Parathyroid adenoma (tissue), 2 donors: ENCODE data around the gene HELLS.

Experiments used
- H2AFZ ChIP-seq: fragments of 300-600 bp; sonication (generic); one replicate; pipeline ENCODE4 v1.7.0; 2017; ENCODE audit warnings: antibody characterized with exemption, mild to moderate bottlenecking
- H3K27ac ChIP-seq: fragments of 300-600 bp; sonication (generic); one replicate; pipeline ENCODE4 v1.7.0; 2017
- H3K27me3 ChIP-seq: fragments of 300-600 bp; sonication (generic); one replicate; pipeline ENCODE4 v1.7.0; 2017; ENCODE audit warnings: low read length; ENCODE audit not compliant: control insufficient read depth, insufficient read depth
- H3K36me3 ChIP-seq: fragments of 300-600 bp; sonication (generic); one replicate; pipeline ENCODE4 v1.7.0; 2017; ENCODE audit warnings: low read length; ENCODE audit not compliant: control insufficient read depth, insufficient read depth
- H3K4me1 ChIP-seq: fragments of 300-600 bp; sonication (generic); one replicate; pipeline ENCODE4 v1.7.0; 2017; ENCODE audit warnings: control low read depth
- H3K4me2 ChIP-seq: fragments of 300-600 bp; sonication (generic); one replicate; pipeline ENCODE4 v1.7.0; 2017; ENCODE audit warnings: low read length
- H3K4me3 ChIP-seq: fragments of 300-600 bp; sonication (generic); one replicate; pipeline ENCODE4 v1.7.0; 2017; ENCODE audit warnings: low read depth, low read length
- H3K79me2 ChIP-seq: fragments of 300-600 bp; sonication (generic); one replicate; pipeline ENCODE4 v1.7.0; 2017; ENCODE audit warnings: control low read depth
- H3K9ac ChIP-seq: fragments of 300-600 bp; sonication (generic); one replicate; pipeline ENCODE4 v1.7.0; 2017; ENCODE audit warnings: mild to moderate bottlenecking
- H3K9me3 ChIP-seq: fragments of 300-600 bp; sonication (generic); one replicate; pipeline ENCODE4 v1.7.0; 2017; ENCODE audit warnings: low read length; ENCODE audit not compliant: control insufficient read depth
- TF ChIP-seq, protein P1 (sequence below): fragments of 300-600 bp; sonication (generic); IDR thresholded peaks from one replicate; pipeline ENCODE4 v1.7.0; 2017; ENCODE audit warnings: antibody characterized with exemption, mild to moderate bottlenecking
- donor health status: primary hyperparathyroidism.

Gene HELLS

DNA sequence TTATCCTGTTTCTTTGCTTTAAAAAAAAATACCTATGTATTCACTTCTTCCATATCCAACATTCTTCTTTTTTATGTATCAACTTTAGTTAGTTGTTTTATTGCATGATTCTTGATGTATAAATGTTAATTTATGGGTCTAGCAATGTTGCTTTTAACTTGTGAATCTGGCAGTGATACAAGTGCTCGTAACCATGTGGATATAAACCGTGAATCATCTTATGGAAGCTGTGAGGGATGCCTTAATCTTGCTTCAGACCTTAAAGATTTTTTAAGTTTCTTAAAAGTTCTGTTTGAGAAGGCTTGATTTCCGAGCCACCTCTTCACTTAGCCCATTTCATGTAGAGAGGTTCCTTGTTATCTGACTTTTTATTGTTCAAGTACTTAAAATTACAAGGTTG is 25.9 kb downstream of the HELLS start:
- no peaks in the 10 kb centered on the region for H3K79me2 ChIP-seq
- no peak overlapping the region for H3K4me2 ChIP-seq
- no peaks in the 10 kb centered on the region for H3K27me3 ChIP-seq
- TF ChIP-seq, protein P1, sequence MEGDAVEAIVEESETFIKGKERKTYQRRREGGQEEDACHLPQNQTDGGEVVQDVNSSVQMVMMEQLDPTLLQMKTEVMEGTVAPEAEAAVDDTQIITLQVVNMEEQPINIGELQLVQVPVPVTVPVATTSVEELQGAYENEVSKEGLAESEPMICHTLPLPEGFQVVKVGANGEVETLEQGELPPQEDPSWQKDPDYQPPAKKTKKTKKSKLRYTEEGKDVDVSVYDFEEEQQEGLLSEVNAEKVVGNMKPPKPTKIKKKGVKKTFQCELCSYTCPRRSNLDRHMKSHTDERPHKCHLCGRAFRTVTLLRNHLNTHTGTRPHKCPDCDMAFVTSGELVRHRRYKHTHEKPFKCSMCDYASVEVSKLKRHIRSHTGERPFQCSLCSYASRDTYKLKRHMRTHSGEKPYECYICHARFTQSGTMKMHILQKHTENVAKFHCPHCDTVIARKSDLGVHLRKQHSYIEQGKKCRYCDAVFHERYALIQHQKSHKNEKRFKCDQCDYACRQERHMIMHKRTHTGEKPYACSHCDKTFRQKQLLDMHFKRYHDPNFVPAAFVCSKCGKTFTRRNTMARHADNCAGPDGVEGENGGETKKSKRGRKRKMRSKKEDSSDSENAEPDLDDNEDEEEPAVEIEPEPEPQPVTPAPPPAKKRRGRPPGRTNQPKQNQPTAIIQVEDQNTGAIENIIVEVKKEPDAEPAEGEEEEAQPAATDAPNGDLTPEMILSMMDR, result no peak
- H3K27ac ChIP-seq, result no peak overlapping the region
- H3K9me3 ChIP-seq, result no peaks in the 10 kb centered on the region
- no peaks in the 10 kb centered on the region for H3K4me1 ChIP-seq
- H3K4me3 ChIP-seq, result no peak overlapping the region
- H3K36me3 ChIP-seq, result no peaks in the 10 kb centered on the region
- H2AFZ ChIP-seq, result no peak overlapping the region
- no peak overlapping the region for H3K9ac ChIP-seq

DNA sequence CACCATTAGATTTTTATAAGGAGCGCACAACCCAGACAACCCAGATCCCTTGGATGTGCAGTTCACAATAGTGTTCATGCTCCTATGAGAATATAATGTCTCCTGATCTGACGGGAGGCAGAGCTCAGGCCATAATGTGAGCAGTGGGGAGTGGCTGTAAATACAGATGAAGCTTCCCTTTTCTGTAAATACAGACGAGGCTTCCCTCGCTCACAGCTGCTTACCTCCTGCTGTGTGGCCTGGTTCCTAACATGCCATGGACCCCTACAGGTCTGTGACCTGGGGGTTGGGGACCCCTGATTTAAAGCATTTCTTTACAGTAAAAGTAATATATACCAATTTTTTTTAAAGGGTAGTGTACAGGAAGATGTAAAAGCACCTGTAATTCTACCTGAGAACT is 33.2 kb downstream of the HELLS start:
- H3K4me2 ChIP-seq, result no peak overlapping the region
- TF ChIP-seq, protein P1, result no peak

DNA sequence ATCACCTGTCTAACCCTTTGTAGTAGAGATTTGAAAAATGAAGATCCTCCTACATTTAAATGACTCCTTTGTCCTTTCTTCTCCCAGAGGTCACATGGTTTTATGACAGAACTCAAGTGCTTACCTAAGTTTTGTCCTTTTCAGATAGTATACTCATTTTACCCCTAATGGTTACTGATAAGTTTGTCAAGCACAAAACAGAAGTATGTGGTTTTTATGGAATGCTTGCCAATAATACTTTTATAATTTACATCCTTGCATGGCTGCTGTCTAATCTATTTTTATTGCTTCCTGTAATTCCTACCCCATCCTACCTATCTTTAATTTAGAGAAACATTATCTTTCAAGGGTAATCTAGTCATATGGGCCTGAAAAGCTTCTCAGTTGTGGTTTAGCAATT is 37.5 kb downstream of the HELLS start:
- Histone ChIP-seq H3K9ac (no peak overlapping the region), H2AFZ (no peak overlapping the region), H3K4me3 (no peak overlapping the region), H3K4me2 (no peak overlapping the region), H3K36me3 (no peaks in the 10 kb centered on the region), H3K27me3 (no peaks in the 10 kb centered on the region), H3K27ac (no peak overlapping the region), H3K4me1 (no peaks in the 10 kb centered on the region), H3K79me2 (no peaks in the 10 kb centered on the region), H3K9me3 (no peaks in the 10 kb centered on the region)
- TF ChIP-seq, protein P1, result no peak

More for the DNA sequence above, 33.2 kb downstream of the HELLS start:
- H2AFZ ChIP-seq, result no peak overlapping the region
- no peak overlapping the region for H3K4me3 ChIP-seq
- H3K4me1 ChIP-seq, result no peaks in the 10 kb centered on the region
- H3K36me3 ChIP-seq, result no peaks in the 10 kb centered on the region
- no peaks in the 10 kb centered on the region for H3K79me2 ChIP-seq
- H3K27me3 ChIP-seq, result no peaks in the 10 kb centered on the region
- no peak overlapping the region for H3K9ac ChIP-seq
- H3K27ac ChIP-seq, result no peak overlapping the region
- H3K9me3 ChIP-seq, result no peaks in the 10 kb centered on the region

DNA sequence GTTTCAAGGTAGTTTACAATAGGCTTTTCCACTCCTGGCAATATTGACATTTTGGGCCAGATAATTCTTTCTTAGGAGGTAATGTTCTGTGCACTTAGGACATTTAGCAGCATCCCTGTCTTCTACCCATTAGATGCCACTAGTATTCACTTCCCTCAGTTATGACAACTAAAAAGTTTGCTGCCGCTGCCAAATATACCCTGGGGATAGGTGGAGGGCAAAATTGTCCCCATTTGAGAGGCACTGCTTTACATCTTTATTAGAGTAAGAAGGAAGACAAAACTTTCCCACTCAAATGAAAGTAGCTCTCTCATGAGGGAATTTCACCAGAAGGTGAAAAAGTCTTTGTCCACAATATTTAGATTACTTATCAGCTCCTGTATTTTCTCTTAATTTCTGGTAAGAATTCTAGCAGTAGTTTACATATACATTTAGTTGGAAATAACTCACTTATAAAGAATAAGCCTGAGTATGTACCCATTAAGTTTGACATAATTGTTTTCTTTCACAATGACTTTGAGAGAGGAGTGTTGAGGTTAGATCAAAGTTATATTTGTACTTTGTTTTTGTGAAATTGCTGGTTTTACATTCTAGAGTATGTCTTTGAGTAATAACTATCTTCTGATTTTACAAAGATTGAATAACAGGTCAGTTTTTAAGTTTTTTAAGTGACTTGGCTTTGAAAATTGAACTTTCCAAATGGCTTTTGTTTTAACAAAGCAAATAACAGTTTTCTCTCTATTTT is 46.0 kb downstream of the HELLS start:
- Histone ChIP-seq H2AFZ (no peak overlapping the region), H3K79me2 (no peaks in the 10 kb centered on the region), H3K27me3 (no peaks in the 10 kb centered on the region), H3K27ac (no peak overlapping the region), H3K9me3 (no peaks in the 10 kb centered on the region), H3K4me2 (no peak overlapping the region), H3K4me1 (no peaks in the 10 kb centered on the region), H3K36me3 (no peaks in the 10 kb centered on the region), H3K9ac (no peak overlapping the region), H3K4me3 (no peak overlapping the region)
- TF ChIP-seq, protein P1, result no peak
